NCI-H1694 treated with DMSO at 0.1 percent for 48 hours (cell line): ENCODE measurements around the gene DAPK3.
A peak's percentile ranks its signal among the peaks of the same experiment; 100 is the strongest.
"Not testable (repeated sequence)": the region's sequence is repeated elsewhere in the genome, so short reads cannot be mapped to it uniquely, and the experiment has no call there.

Experiments used
- DNase-seq: peaks from one replicate; lab custom pipeline; 2025; lab: John Stamatoyannopoulos, UW

The DAPK3 gene

GRCh38 chr19:3970808-3971598 lies at the start of gene DAPK3:
DAPK3 (minus strand) TSS chr19:3971099; CDS start chr19:3969735, 1,364 bp downstream.
- peak; percentile 85 for DNase-seq

- DNase-seq: no peak
These were observed 48.7 kb upstream of the DAPK3 start for GRCh38 chr19:4019578-4019977.

- no peak for DNase-seq
These were observed 48.0 kb upstream of the DAPK3 start for GRCh38 chr19:4018775-4019504.

- DNase-seq: no peak
These were observed 47.3 kb upstream of the DAPK3 start for GRCh38 chr19:4018140-4018613.

- no peak for DNase-seq
These were observed 46.2 kb upstream of the DAPK3 start for GRCh38 chr19:4016903-4017638.

GRCh38 chr19:4016486-4016885 lies 45.6 kb upstream of the DAPK3 start:
- DNase-seq: no peak

GRCh38 chr19:4015705-4016402 lies 45.0 kb upstream of the DAPK3 start:
- no peak for DNase-seq

- DNase-seq: no peak
These were observed 43.9 kb upstream of the DAPK3 start for GRCh38 chr19:4014541-4015491.

- DNase-seq: no peak
These were observed 43.1 kb upstream of the DAPK3 start for GRCh38 chr19:4013886-4014540.

- DNase-seq: no peak
These were observed 42.2 kb upstream of the DAPK3 start for GRCh38 chr19:4012975-4013634.

GRCh38 chr19:4012092-4012974 lies 41.4 kb upstream of the DAPK3 start:
- no peak for DNase-seq

- not testable (repeated sequence) for DNase-seq
These were observed 40.5 kb upstream of the DAPK3 start for GRCh38 chr19:4011430-4011829.

GRCh38 chr19:4010808-4011110 lies 39.9 kb upstream of the DAPK3 start:
- DNase-seq: no peak

GRCh38 chr19:4009990-4010807 lies 39.3 kb upstream of the DAPK3 start:
- DNase-seq: no peak

GRCh38 chr19:4007836-4008539 lies 37.1 kb upstream of the DAPK3 start:
- no peak for DNase-seq

GRCh38 chr19:4007021-4007835 lies 36.3 kb upstream of the DAPK3 start, which contains the start of gene PIAS4:
PIAS4 (plus strand) TSS chr19:4007736; CDS start chr19:4007761, 25 bp downstream.
- DNase-seq: peak; percentile 79
